Liver (tissue), 3 donors: Measurements from ENCODE around the gene TMEM117.

Source experiments
- TF ChIP-seq, protein P1 (sequence below): fragments of 150-350 bp; IDR thresholded peaks from 2 replicates; pipeline ENCODE4 v1.5.1; 2017; ENCODE audit warnings: improper control_type of control experiment, low read depth, low read length; ENCODE audit not compliant: missing input control
- TF ChIP-seq, protein P2 (sequence below): IDR thresholded peaks from 2 replicates; pipeline ENCODE4 v1.6.1; 2016; ENCODE audit warnings: antibody characterized with exemption
- donor health status: healthy.
- donor health status: healthy.

DNA sequence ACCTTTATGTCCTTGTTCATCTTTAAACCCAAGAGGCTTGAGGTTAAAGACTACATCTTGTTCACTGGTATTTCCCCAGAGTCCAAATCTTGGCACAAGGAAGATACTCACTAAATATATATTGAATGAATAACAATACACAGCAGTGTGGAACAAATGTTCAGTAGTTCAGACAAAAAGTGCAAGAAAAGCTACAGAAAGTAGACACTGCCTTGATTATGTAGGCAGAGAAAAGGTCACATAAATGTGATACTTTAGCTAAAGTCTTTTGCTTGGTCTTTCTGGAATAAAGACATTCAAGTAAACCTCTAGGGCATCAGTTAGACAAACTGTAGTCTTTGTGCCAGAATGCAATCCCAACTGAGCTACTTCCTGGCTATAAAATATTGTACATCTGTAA is 157.0 kb downstream of the TMEM117 start:
- TF ChIP-seq, protein P1, sequence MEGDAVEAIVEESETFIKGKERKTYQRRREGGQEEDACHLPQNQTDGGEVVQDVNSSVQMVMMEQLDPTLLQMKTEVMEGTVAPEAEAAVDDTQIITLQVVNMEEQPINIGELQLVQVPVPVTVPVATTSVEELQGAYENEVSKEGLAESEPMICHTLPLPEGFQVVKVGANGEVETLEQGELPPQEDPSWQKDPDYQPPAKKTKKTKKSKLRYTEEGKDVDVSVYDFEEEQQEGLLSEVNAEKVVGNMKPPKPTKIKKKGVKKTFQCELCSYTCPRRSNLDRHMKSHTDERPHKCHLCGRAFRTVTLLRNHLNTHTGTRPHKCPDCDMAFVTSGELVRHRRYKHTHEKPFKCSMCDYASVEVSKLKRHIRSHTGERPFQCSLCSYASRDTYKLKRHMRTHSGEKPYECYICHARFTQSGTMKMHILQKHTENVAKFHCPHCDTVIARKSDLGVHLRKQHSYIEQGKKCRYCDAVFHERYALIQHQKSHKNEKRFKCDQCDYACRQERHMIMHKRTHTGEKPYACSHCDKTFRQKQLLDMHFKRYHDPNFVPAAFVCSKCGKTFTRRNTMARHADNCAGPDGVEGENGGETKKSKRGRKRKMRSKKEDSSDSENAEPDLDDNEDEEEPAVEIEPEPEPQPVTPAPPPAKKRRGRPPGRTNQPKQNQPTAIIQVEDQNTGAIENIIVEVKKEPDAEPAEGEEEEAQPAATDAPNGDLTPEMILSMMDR: no peak
- TF ChIP-seq, protein P2, sequence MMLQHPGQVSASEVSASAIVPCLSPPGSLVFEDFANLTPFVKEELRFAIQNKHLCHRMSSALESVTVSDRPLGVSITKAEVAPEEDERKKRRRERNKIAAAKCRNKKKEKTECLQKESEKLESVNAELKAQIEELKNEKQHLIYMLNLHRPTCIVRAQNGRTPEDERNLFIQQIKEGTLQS: no peak
